Right cardiac atrium (tissue), 5 donors: ENCODE results near the gene PAMR1. TPM values are rescaled to one million over a fixed set of nuclear protein-coding genes. Genes with fewer than 3 reads are reported as not detected.

ENCODE experiments used
- ATAC-seq, 2 donors: fragments of 200-7000 bp; cut with Tn5 transposase; one replicate each; pipeline versions ENCODE4 v1.8.0 to v1.9.1; 2020; ENCODE audit warnings: moderate library complexity in 2 of 2, mild to moderate bottlenecking in 1 of 2
- DNase-seq, 3 donors: peaks; one replicate each; pipeline ENCODE4 v3.0.0-alpha.2; 2020
- H3K27ac ChIP-seq: one replicate; pipeline ENCODE4 v1.5.1; 2013; ENCODE audit warnings: mild to moderate bottlenecking, low read length, control low read depth, moderate library complexity
- H3K27me3 ChIP-seq: one replicate; pipeline ENCODE4 v1.6.1; 2013; ENCODE audit not compliant: control insufficient read depth, insufficient read depth
- H3K4me1 ChIP-seq: one replicate; pipeline ENCODE4 v1.6.1; 2013; ENCODE audit warnings: low read length; ENCODE audit not compliant: control insufficient read depth, insufficient read depth
- H3K4me3 ChIP-seq: one replicate; pipeline ENCODE4 v1.5.1; 2013; ENCODE audit warnings: low read length, control low read depth
- H3K9me3 ChIP-seq: one replicate; pipeline ENCODE4 v1.6.1; 2013; ENCODE audit warnings: low read length; ENCODE audit not compliant: control insufficient read depth
- WGBS: extraction: QIAGEN DNeasy Blood & Tissue Kit; methylation state at CpG from one replicate; pipeline ENCODE4 v1.1.7; 2013; 5-methylcytosine and 5-hydroxymethylcytosine counted together
- intact Hi-C, 4 donors: fragments of 100-400 bp; cut with DNase I; formaldehyde crosslinking; loops; one replicate each; pipeline versions ENCODE4 v1.11.0 to v1.14.0; 2022 to 2023
- polyA plus RNA-seq: library from polyadenylated mRNA; stranded (reverse); fragments of 200-250 nt; gene quantifications from one replicate; pipeline ENCODE4 v1.2.3, GENCODE V29; 2013
- total RNA-seq, 4 donors: library from RNA; stranded (reverse); fragmentation: NEBNext Ultra II Directional; extraction: Animal tissue kit (Norgen Biotek cat#: 25700); gene quantifications; one replicate each; pipeline ENCODE4 v1.2.1, GENCODE V29; 2021
- donor health status: healthy with polysubstance abuse.
- donor health status: DM: no; HTN: yes; CAD: no.
- donor health status: DM: no; HTN: no; CAD: no.
- donor health status: DM: no; HTN: yes; CAD: no; lungs with severe emphysema.
- donor health status: DM: yes; HTN: yes; CAD: no.

Gene PAMR1
- total and polyA plus RNA-seq, 5 donors: 5.7 to 23.6 (median 8.6) TPM

GRCh38 chr11:35387111-35387982 lies 138.1 kb downstream of the PAMR1 start:
- intact Hi-C loops: loop anchor here in 2 of 4 donors (10.0 kb wide), 2 partner anchors 143 to 383 kb away; no protein-coding TSS in a partner anchor
- no peak for DNase-seq
- ATAC-seq: peak in 1 of 2 donors; percentile 57
- 49% methylated on average over 4 of the region's 4 CpGs for WGBS
- H3K4me3 ChIP-seq: no peak overlapping the region
- H3K9me3 ChIP-seq: no peaks in the 10 kb centered on the region
- H3K27me3 ChIP-seq: no peaks in the 10 kb centered on the region
- H3K4me1 ChIP-seq: no peaks in the 10 kb centered on the region
- no peak overlapping the region for H3K27ac ChIP-seq

- intact Hi-C loops: loop anchor here in 2 of 4 donors (10.0 kb wide), 2 partner anchors 139 to 379 kb away; no protein-coding TSS in a partner anchor
- 79% methylated on average over 5 of the region's 5 CpGs for WGBS
- Histone ChIP-seq H3K9me3 (no peaks in the 10 kb centered on the region), H3K27ac (no peak overlapping the region), H3K27me3 (no peaks in the 10 kb centered on the region), H3K4me3 (no peak overlapping the region), H3K4me1 (no peaks in the 10 kb centered on the region)
- DNase-seq (no peak), ATAC-seq (no peak)
Measured at GRCh38 chr11:35383953-35384352, 141.5 kb downstream of the PAMR1 start.

Other genes starting within 250 kb of the PAMR1 start
- gene SLC1A2, start 106.1 kb downstream of the PAMR1 start, total RNA-seq: 1 to 10 TPM; 1.3 to 2.3 (median 1.5) TPM
- 0.54 TPM for gene SLC1A2, start 106.1 kb downstream of the PAMR1 start, polyA plus RNA-seq
- 1 to 10 TPM in 3 of 4 donors, under 1 TPM in 1; 0.91 to 5.9 (median 1.5) TPM for gene FJX1, start 92.8 kb upstream of the PAMR1 start, total RNA-seq
- gene FJX1, start 92.8 kb upstream of the PAMR1 start, polyA plus RNA-seq: 0.95 TPM
- 10 to 100 TPM; 38.7 to 54.2 (median 41.5) TPM for gene TRIM44, start 137.2 kb upstream of the PAMR1 start, total RNA-seq
- 8.7 TPM for gene TRIM44, start 137.2 kb upstream of the PAMR1 start, polyA plus RNA-seq